HG03354 (cell line): ENCODE measurements around the gene DCTD.
"Not testable (repeated sequence)": the region's sequence is repeated elsewhere in the genome, so short reads cannot be mapped to it uniquely, and the experiment has no call there.

Source experiments
- ATAC-seq: cut with Tn5 transposase; IDR thresholded peaks from one replicate; pipeline ENCODE4 v1.9.1; 2021; ENCODE audit warnings: mild to moderate bottlenecking; ENCODE audit not compliant: unreplicated experiment, poor library complexity, severe bottlenecking

The DCTD gene

GRCh38 chr4:182922501-182923284 is 5.5 kb upstream of the DCTD start:
- no peak for ATAC-seq

GRCh38 chr4:182921608-182922007 is 4.4 kb upstream of the DCTD start:
- ATAC-seq: no peak

GRCh38 chr4:182920676-182921075 is 3.5 kb upstream of the DCTD start:
- ATAC-seq: no peak

- peak; percentile 15 for ATAC-seq
Observed at GRCh38 chr4:182918791-182919302, 1.7 kb upstream of the DCTD start.

- peak; percentile 29 for ATAC-seq
Observed at GRCh38 chr4:182918044-182918607, 940 bp upstream of the DCTD start.

- peak; percentile 26 for ATAC-seq
Observed at GRCh38 chr4:182916483-182917181, 554 bp downstream of the DCTD start.

GRCh38 chr4:182914357-182914756 is 2.8 kb downstream of the DCTD start:
- no peak for ATAC-seq

GRCh38 chr4:182913621-182914020 is 3.6 kb downstream of the DCTD start:
- no peak for ATAC-seq

- no peak for ATAC-seq
Observed at GRCh38 chr4:182913036-182913435, 4.2 kb downstream of the DCTD start.

GRCh38 chr4:182908124-182908523 is 9.1 kb downstream of the DCTD start:
- no peak for ATAC-seq

GRCh38 chr4:182907396-182907795 is 9.8 kb downstream of the DCTD start:
- ATAC-seq: no peak

GRCh38 chr4:182906786-182907185 is 10.4 kb downstream of the DCTD start:
- no peak for ATAC-seq

- no peak for ATAC-seq
Observed at GRCh38 chr4:182905038-182905437, 12.1 kb downstream of the DCTD start.

GRCh38 chr4:182904211-182904761 is 12.9 kb downstream of the DCTD start:
- no peak for ATAC-seq

GRCh38 chr4:182903013-182903412 is 14.2 kb downstream of the DCTD start:
- no peak for ATAC-seq

- ATAC-seq: no peak
Observed at GRCh38 chr4:182901337-182901736, 15.8 kb downstream of the DCTD start.

GRCh38 chr4:182900021-182900420 is 17.2 kb downstream of the DCTD start:
- not testable (repeated sequence) for ATAC-seq

GRCh38 chr4:182898479-182898799 is 18.7 kb downstream of the DCTD start:
- ATAC-seq: no peak

GRCh38 chr4:182897601-182898478 is 19.3 kb downstream of the DCTD start:
- ATAC-seq: no peak

- no peak for ATAC-seq
Observed at GRCh38 chr4:182896421-182896820, 20.8 kb downstream of the DCTD start.
